ENCODE results near the gene DCUN1D3. TPM values are rescaled to one million over a fixed set of nuclear protein-coding genes. Genes with fewer than 3 reads are reported as not detected.

DCUN1D3 gene
- total RNA-seq, 2 donors from 2014 or later: 10.0 to 13.4 TPM

GRCh38 chr16:20844588-20844987 is 55.6 kb downstream of the DCUN1D3 start:
- peaks cover 0 to 1% of the 10 kb centered on the region in 2 donors for H3K4me1 ChIP-seq
- H3K27ac ChIP-seq: no peak overlapping the region
- H3K4me3 ChIP-seq: no peak overlapping the region
- no peaks in the 10 kb centered on the region for H3K9me3 ChIP-seq
- no peaks in the 10 kb centered on the region for H3K27me3 ChIP-seq
- DNase-seq (ENCODE audit: low spot score): no peak
- no peak for TF ChIP-seq CTCF (IDR thresholded peaks at IDR 0.05)
- H3K36me3 ChIP-seq: no peaks in the 10 kb centered on the region

GRCh38 chr16:20844054-20844453 is 56.1 kb downstream of the DCUN1D3 start:
- TF ChIP-seq CTCF (IDR thresholded peaks at IDR 0.05): no peak
- no peak overlapping the region for H3K4me3 ChIP-seq
- H3K27ac ChIP-seq: no peak overlapping the region
- no peaks in the 10 kb centered on the region for H3K4me1 ChIP-seq
- no peak for DNase-seq (ENCODE audit: low spot score)
- no peaks in the 10 kb centered on the region for H3K36me3 ChIP-seq
- H3K9me3 ChIP-seq: no peaks in the 10 kb centered on the region
- no peaks in the 10 kb centered on the region for H3K27me3 ChIP-seq

- H3K4me1 ChIP-seq: no peaks in the 10 kb centered on the region
These were observed 60.7 kb downstream of the DCUN1D3 start for GRCh38 chr16:20839504-20839903.

GRCh38 chr16:20838240-20838639 is 61.9 kb downstream of the DCUN1D3 start:
- Histone ChIP-seq H3K36me3 (no peaks in the 10 kb centered on the region), H3K9me3 (no peaks in the 10 kb centered on the region), H3K4me3 (no peak overlapping the region), H3K4me1 (no peaks in the 10 kb centered on the region), H3K27ac (no peak overlapping the region), H3K27me3 (no peaks in the 10 kb centered on the region)
- no peak for TF ChIP-seq CTCF (IDR thresholded peaks at IDR 0.05)
- no peak for DNase-seq (ENCODE audit: low spot score)

More at GRCh38 chr16:20839504-20839903, 60.7 kb downstream of the DCUN1D3 start:
- no peak for TF ChIP-seq CTCF (IDR thresholded peaks at IDR 0.05)
- DNase-seq (ENCODE audit: low spot score): no peak
- Histone ChIP-seq H3K36me3 (no peaks in the 10 kb centered on the region), H3K27me3 (no peaks in the 10 kb centered on the region), H3K4me3 (no peak overlapping the region), H3K9me3 (no peaks in the 10 kb centered on the region), H3K27ac (no peak overlapping the region)

- no peak overlapping the region for H3K4me3 ChIP-seq
- DNase-seq (ENCODE audit: low spot score): no peak
- no peak overlapping the region for H3K27ac ChIP-seq
- no peaks in the 10 kb centered on the region for H3K36me3 ChIP-seq
- no peaks in the 10 kb centered on the region for H3K27me3 ChIP-seq
- no peaks in the 10 kb centered on the region for H3K9me3 ChIP-seq
- TF ChIP-seq CTCF (IDR thresholded peaks at IDR 0.05): no peak
- no peaks in the 10 kb centered on the region for H3K4me1 ChIP-seq
These were observed 67.1 kb downstream of the DCUN1D3 start for GRCh38 chr16:20833086-20833485.

- TF ChIP-seq CTCF (IDR thresholded peaks at IDR 0.05): no peak
- Histone ChIP-seq H3K36me3 (no peaks in the 10 kb centered on the region), H3K27me3 (no peaks in the 10 kb centered on the region), H3K4me1 (peaks cover 0 to 7% of the 10 kb centered on the region in 2 donors), H3K4me3 (no peak overlapping the region), H3K9me3 (no peaks in the 10 kb centered on the region), H3K27ac (no peak overlapping the region)
- DNase-seq (ENCODE audit: low spot score): no peak
These were observed 69.8 kb downstream of the DCUN1D3 start for GRCh38 chr16:20830372-20830771.

All from right atrium auricular region (tissue), 2 donors.